NB4 (cell line): ENCODE results near the gene CCT7.

ENCODE experiments used
- DNase-seq: peaks from one replicate; pipeline ENCODE4 v3.0.0; 2010; ENCODE audit warnings: low read depth
- H3K4me3 ChIP-seq: one replicate; pipeline ENCODE4 v1.5.1; 2011; ENCODE audit warnings: mild to moderate bottlenecking, low read depth, low read length, moderate library complexity
- MYC ChIP-seq: IDR thresholded peaks from 2 replicates; pipeline ENCODE4 v1.6.1; 2011; ENCODE audit warnings: low read depth, low read length
- POLR2A ChIP-seq: IDR thresholded peaks from 2 replicates; pipeline ENCODE4 v1.6.1; 2011; ENCODE audit warnings: mild to moderate bottlenecking; ENCODE audit not compliant: insufficient read length; ENCODE audit errors: extremely low read depth
- TF ChIP-seq, protein P1 (sequence below): IDR thresholded peaks from 2 replicates; pipeline ENCODE4 v1.6.1; 2011; ENCODE audit warnings: low read depth, low read length
- TF ChIP-seq, protein P2 (sequence below): IDR thresholded peaks from one replicate; pipeline ENCODE4 v1.5.1; 2012; ENCODE audit warnings: low read depth, low read length

Gene CCT7

DNA sequence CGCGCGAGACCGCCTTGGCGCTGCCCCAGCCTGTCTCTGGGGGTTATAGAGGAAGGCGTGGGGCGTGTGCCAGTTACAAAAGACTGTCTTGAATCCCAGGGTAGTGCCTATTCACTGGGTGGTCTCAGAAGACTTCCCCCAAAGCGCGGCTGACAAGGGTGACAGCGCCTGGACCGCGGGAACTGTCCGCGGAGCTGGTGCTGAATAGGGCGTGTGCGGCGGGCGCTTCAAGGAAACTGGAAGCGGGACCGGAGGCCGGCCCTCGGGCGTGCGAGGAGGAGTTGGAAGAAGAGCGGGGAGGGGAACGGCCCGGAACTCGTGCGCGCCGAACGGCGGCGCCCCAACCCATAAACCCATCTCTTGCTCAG lies 57.0 kb downstream of the CCT7 start:
- peak; percentile 78 for DNase-seq
- no peak overlapping the region for H3K4me3 ChIP-seq
- no peak for TF ChIP-seq POLR2A
- TF ChIP-seq, protein P1, sequence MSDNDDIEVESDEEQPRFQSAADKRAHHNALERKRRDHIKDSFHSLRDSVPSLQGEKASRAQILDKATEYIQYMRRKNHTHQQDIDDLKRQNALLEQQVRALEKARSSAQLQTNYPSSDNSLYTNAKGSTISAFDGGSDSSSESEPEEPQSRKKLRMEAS = peak; percentile 29; the same call in 1 of the 2 replicates

DNA sequence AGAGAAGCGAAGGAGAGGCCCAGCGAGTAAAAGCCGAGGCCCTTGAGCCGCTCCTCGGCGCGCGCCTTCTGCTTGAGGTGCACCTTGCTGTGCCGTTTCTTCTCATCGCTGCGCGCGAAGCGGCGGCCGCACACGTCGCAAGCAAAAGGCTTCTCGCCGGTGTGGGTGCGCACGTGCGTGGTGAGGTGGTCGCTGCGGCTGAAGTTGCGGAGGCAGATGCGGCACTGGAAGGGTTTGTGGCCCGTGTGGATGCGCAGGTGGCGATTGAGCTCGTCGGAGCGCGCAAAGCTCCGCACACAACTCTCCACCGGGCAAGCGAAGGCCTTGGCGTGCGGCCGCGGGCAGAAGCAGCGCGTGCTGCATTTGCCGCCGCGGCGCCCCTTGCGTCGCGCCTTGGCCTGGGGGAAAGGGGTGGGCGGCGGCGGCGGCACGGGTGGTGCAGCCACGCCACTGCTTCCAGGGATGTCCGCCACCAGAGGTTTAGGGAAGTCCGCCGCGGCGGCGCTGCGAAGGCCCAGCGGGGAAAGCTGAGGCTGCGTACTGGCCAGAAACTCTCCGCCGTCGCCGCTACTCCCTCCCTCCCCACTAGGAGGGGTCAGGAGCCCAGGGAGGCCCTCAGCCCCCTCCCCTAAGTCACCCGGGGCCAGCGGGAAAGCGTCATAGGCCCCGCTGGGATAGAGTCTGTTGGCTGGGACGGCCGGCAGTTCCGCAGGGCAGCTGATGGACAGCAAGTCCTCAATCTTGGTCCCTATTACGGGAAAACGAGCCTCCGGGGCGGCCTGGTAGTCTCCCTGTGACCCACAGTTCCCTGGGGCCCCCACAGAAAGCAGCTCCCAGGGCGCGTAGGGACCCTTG lies 57.6 kb downstream of the CCT7 start:
- H3K4me3 ChIP-seq = no peak overlapping the region

DNA sequence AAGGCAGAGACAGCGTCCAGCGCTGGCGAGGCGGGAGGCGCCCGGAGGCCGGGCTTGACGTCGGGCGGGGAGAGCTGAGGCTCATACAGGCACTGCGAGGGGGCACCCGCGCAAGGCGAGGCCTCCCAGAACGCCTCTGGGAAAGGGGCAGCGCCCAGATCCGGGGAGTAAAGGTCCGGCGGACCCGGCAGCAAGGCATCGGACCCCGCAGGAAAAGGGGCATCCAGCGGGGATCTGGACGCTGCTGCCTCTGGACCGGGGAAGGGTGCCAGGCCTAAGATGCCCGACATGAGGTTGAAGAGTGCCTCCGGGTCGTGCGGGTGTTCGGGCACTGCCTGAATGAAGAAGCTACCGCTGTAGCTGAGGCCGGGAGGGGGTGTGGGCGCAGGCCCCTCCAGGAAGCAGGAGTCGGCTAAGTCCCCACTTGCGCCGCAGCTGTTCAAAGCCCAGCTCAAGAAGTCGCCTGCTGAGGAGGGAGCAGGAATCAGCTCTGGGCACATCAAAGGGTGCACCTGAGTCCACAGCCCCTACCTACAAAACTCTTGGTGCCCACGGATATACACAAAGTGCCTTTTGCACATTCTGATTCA lies 58.3 kb downstream of the CCT7 start:
- no peak for DNase-seq
- no peak overlapping the region for H3K4me3 ChIP-seq
- TF ChIP-seq, protein P1 = no peak
- no peak for TF ChIP-seq POLR2A
- TF ChIP-seq MYC = no peak
- TF ChIP-seq, protein P2, sequence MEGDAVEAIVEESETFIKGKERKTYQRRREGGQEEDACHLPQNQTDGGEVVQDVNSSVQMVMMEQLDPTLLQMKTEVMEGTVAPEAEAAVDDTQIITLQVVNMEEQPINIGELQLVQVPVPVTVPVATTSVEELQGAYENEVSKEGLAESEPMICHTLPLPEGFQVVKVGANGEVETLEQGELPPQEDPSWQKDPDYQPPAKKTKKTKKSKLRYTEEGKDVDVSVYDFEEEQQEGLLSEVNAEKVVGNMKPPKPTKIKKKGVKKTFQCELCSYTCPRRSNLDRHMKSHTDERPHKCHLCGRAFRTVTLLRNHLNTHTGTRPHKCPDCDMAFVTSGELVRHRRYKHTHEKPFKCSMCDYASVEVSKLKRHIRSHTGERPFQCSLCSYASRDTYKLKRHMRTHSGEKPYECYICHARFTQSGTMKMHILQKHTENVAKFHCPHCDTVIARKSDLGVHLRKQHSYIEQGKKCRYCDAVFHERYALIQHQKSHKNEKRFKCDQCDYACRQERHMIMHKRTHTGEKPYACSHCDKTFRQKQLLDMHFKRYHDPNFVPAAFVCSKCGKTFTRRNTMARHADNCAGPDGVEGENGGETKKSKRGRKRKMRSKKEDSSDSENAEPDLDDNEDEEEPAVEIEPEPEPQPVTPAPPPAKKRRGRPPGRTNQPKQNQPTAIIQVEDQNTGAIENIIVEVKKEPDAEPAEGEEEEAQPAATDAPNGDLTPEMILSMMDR = no peak

More for the DNA sequence above, 57.6 kb downstream of the CCT7 start:
- no peak for DNase-seq
- TF ChIP-seq, protein P1 = no peak
- TF ChIP-seq MYC (no peak), POLR2A (no peak)
- TF ChIP-seq, protein P2 = no peak

DNA sequence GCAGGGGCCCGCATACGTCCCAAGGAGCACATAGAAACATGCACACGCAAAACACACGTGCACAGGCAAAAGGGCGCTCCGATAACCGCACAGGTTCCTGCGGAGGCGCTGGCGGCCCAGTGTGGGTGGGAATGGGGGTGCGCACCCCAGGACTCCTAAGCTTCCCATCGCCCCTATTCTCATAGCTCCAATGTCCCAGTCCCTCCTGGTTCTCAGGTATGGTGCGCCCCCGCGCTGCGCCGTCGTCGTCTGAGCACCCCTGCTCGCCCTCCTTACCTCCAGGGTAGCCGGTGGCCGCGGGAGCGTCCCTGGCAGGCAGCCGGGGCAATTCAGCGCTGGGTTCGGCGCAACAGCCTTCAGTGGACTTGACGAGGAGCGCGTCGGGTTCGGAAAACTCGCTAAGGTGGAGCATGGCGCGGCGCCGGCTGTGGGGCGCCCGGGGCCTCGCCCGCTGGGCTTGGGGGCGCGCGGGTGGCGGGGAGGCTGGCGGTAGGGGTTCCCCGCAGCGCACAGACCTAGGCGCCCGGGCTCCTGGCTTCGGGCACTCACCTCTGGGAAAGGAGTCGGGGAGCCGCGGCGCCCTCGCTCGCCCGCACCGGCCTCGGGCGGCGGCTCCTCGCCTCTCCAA lies 58.9 kb downstream of the CCT7 start:
- TF ChIP-seq, protein P1 = no peak
- TF ChIP-seq MYC (no peak), POLR2A (no peak)
- TF ChIP-seq, protein P2 = no peak
- no peak overlapping the region for H3K4me3 ChIP-seq
- DNase-seq = no peak

DNA sequence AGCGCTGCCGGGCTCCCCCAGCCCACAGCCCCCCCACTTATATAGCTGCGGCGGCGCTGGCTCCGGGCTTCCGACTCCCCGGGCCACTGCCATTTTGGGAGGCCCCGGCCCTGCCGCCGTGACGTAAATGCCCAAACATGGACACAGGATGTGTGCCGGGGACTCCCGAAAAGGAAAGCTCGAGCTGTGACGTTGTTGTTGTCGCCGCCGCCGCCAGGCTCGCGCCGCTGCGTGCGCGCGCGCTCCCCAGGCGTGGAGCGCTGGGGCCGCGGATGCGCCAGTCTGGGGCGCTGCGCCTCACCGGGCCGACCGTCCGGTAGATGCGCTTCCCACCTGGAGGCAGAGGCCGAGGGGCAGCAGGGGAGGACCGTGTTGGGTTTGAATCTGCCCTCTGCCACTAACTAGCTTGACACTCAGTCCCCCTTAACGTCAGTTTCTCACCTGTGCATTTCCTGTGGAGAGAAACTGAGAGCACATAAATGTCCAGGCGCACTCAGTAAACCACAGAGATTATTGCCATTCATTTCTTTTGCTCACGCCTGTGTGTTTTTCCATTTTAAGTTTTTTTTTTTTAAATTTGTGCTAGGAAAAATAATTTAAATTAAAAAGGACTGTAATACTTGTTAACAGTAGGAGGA lies 59.5 kb downstream of the CCT7 start, which contains the start of gene EGR4:
Gene EGR4 (minus strand): TSS at position 15 of the 638 bp plus-strand sequence. CDS start 231 bp downstream, outside the sequence.
- TF ChIP-seq, protein P1 = no peak
- TF ChIP-seq MYC = no peak
- no peak within 1 kb of the TSS for H3K4me3 ChIP-seq
- peak; percentile 26 for DNase-seq

DNA sequence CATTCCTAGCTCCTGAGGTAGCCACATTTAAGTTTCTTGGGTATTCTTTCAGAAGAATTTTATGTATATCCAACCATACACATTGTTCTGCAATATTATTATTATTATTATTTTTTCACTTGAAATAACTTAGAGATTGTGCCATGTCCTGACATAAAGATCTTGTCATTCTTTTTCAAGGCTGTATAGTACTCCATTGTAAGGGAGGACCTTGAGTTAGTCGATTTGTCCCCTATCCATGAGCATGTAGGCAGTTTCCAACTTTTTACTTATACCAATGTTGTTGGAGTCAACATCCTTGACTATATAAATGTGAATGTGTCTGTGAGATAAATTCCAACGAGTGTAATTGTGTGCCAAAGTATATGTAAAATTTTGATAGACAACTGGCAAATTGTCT lies 60.1 kb downstream of the CCT7 start:
- H3K4me3 ChIP-seq = no peak overlapping the region
- TF ChIP-seq POLR2A = no peak
- no peak for TF ChIP-seq MYC
- TF ChIP-seq, protein P2 = no peak
- TF ChIP-seq, protein P1 = no peak
- no peak for DNase-seq
